ENCODE data around the gene DSCAML1.

DNA sequence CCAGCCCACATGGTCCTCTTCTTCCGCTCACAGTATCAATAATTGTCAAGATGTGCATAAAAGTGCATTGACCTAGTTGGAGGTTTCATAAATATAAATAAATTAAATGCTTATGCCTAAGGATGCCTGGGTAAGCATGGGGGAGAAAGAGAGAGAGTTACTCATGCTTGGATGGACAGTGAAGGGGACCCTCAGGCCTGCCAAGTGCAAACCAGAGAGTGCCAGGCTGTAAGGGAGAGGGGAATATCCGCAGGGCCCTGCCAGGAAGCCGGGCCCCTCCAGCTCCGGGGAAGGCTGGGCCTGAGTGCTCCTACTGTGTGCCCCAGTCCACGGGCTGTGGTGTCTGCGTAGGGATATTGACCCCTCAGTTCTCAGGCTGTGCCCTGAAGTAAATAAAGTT lies 214.6 kb downstream of the DSCAML1 start:
- TF ChIP-seq RAD51 (IDR thresholded peaks at IDR 0.05) (no peak), CREB1 (IDR thresholded peaks at IDR 0.05; ENCODE audit: low read depth) (no peak), CTCF (IDR thresholded peaks at IDR 0.05 in 2 of 3, conservative IDR thresholded peaks at IDR 0.05 in 1 of 3; ENCODE audit: control insufficient read depth in 2 of 3, extremely low read depth in 1 of 3, insufficient read depth in 1 of 3, low read depth in 3 of 3, low read length in 3 of 3) (no peak), POLR2AphosphoS5 (IDR thresholded peaks at IDR 0.05; ENCODE audit: low read length) (no peak), EZH2 (IDR thresholded peaks at IDR 0.05; ENCODE audit: borderline replicate concordance, control insufficient read depth, low read depth, low read length) (no peak), POLR2A (IDR thresholded peaks at IDR 0.05; ENCODE audit: low read depth, low read length) (no peak), SP1 (IDR thresholded peaks at IDR 0.05; ENCODE audit: low read depth, low read length) (no peak), EGR1 (IDR thresholded peaks at IDR 0.05; ENCODE audit: borderline replicate concordance in 1 of 2, low read depth in 2 of 2, low read length in 2 of 2) (no peak), MYC (IDR thresholded peaks at IDR 0.05; ENCODE audit: insufficient read depth, insufficient read length, insufficient replicate concordance, low read length, severe bottlenecking) (no peak), RCOR1 (conservative IDR thresholded peaks at IDR 0.05; ENCODE audit: low read depth, low read length) (no peak), NRF1 (conservative IDR thresholded peaks at IDR 0.05; ENCODE audit: low read depth, low read length) (no peak)
- TF ChIP-seq, protein P1, sequence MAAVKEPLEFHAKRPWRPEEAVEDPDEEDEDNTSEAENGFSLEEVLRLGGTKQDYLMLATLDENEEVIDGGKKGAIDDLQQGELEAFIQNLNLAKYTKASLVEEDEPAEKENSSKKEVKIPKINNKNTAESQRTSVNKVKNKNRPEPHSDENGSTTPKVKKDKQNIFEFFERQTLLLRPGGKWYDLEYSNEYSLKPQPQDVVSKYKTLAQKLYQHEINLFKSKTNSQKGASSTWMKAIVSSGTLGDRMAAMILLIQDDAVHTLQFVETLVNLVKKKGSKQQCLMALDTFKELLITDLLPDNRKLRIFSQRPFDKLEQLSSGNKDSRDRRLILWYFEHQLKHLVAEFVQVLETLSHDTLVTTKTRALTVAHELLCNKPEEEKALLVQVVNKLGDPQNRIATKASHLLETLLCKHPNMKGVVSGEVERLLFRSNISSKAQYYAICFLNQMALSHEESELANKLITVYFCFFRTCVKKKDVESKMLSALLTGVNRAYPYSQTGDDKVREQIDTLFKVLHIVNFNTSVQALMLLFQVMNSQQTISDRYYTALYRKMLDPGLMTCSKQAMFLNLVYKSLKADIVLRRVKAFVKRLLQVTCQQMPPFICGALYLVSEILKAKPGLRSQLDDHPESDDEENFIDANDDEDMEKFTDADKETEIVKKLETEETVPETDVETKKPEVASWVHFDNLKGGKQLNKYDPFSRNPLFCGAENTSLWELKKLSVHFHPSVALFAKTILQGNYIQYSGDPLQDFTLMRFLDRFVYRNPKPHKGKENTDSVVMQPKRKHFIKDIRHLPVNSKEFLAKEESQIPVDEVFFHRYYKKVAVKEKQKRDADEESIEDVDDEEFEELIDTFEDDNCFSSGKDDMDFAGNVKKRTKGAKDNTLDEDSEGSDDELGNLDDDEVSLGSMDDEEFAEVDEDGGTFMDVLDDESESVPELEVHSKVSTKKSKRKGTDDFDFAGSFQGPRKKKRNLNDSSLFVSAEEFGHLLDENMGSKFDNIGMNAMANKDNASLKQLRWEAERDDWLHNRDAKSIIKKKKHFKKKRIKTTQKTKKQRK (IDR thresholded peaks at IDR 0.05; ENCODE audit: low read depth, low read length), result no peak

All from GM12878 (cell line).